Endometrium (tissue), 2 donors: ENCODE data around the gene TLE2.
"Not testable (repeated sequence)": the region's sequence is repeated elsewhere in the genome, so short reads cannot be mapped to it uniquely, and the experiment has no call there.

Source experiments
- FAIRE-seq: peaks from 2 replicates; lab custom pipeline; 2012; peaks lifted over from hg19 to GRCh38; lab: Jason Lieb, UNC
- donor health status: control.
- donor health status: control.

The TLE2 gene

DNA sequence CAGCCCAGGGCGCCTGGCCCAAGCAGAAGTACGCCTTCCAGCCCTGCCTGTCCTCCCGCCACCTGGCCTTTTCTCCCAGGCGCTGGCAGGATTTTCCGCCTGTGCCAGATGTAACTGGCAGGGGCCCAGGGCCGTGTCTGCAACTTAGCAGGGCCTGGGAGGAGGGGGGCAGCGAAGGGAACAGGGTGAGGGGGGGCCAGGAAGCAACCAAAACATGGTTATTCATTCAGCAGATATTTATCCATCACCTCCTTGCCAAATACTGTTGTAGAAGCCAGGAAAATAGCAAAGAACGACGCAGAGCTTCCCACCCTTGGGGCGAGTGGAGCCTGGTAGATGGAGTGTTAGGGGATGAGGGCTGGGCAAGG is 46.1 kb downstream of the TLE2 start:
- no peak for FAIRE-seq

DNA sequence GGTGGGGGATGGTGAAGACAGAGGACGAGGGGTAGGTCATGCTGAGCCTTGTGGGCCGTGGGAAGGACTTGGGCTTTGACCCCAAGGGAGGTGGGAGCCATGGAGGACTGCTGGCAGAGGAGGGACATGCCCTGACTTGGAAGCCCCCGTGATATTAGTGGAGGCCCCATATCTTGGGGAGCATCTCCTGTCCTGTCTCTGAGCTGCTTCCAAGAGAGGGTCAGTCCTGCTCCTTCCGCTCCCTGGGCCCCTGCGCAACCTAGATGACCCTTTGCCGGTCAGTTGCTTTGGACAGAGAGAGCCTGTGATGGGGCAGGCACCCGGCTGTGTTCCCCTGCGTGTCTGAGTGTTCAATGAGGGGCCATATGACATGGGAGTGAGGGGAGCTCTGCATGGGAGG is 46.5 kb downstream of the TLE2 start:
- FAIRE-seq, result no peak

- FAIRE-seq, result no peak
Observed at GRCh38 chr19:2981898-2982297, 47.2 kb downstream of the TLE2 start.

GRCh38 chr19:2978772-2979171 is 50.3 kb downstream of the TLE2 start:
- no peak for FAIRE-seq

- no peak for FAIRE-seq
Observed at GRCh38 chr19:2978166-2978767, 50.8 kb downstream of the TLE2 start.

- FAIRE-seq, result no peak
Observed at GRCh38 chr19:2977746-2978138, 51.3 kb downstream of the TLE2 start.

DNA sequence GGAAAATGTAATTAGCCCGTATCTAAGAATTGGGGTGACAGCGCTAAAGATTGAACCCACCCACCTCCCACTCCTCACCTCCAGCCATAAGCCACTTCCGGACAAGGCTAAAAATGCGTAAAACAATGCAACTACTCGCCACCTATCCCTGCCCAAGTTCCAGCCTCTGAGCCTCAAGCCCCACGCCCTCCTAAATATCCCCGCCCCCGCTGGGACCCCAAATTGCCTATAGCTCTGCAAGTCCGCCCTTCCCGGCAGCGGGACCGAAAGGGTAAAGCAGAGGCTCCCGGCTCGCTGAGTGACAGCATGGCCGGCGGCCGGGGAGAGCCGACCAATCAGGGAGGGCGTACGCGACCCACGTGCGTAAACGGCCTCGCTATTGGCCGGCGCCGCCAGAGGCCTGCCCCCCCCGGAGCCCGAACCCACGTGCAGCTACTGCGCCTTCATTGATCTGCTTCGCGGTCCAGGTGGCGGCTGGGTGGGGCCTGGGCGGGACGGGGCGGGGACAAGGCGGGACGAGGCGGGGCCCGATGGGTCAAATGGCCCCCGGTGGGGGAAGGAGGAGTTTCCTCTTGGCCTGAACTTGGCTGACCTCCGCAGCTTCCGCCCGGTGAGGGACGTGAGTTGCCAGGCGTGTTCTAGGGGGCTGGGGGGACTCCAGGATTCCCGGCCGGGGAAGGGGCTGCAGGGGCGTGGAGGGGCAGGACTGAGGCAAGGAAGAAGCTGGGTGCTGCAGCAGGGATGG is 51.9 kb downstream of the TLE2 start, which contains the start of gene TLE6:
TSS of gene TLE6 (plus strand) at position 564 of the 745 bp plus-strand sequence. CDS start 670 bp downstream, outside the sequence.
- FAIRE-seq, result peak; percentile 71

DNA sequence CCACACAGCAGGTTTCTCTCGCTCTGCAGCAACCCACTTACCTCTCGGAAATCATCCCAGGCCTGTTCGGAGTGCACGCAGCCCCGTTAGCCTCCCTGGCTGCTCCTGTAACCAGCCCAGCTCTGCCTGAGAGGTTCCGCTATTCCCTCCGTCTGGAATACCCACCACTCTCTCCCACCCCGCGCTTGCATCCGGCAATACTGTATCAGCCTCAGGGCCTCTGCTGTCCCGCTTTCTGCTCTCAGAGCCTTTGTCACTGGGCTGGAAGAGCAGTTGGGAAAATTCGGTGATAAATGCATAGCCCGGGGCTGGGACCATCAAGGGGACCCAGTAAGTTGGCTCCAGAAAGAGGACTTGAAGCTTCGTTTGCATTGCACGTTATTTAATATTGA is 52.5 kb downstream of the TLE2 start:
- FAIRE-seq, result no peak

DNA sequence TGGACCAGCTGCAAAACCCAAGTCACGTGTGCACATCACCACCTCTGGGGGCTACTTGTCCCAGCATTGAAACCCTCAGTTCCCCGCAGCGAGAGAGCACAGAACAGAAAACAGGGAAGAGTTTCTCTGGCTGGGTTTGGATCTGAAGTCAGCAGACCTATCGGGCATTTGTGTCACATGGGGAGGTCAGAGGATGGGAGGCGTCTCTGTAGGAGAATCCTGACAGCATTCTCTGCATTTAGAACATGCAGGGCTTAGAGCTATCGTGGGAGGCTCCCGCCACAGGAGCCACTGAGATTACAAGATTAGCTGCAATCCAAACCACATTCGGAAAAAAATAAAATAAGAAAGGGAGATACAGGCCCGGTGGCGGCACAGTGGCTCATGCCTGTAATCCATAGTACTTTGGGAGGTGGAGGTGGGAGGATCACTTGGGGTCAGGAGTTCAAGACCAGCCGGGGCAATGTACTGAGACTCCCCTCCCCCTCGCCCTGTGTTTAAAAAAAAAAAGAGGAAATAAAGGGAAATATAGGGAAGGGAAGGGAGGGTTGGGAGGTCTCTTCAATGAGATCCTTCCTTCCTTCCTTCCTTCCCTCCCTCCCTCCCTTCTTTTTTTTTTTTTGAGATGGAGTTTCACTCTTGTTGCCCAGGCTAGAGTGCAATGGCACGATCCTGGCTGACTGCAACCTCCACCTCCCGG is 54.6 kb downstream of the TLE2 start:
- FAIRE-seq, result no peak

DNA sequence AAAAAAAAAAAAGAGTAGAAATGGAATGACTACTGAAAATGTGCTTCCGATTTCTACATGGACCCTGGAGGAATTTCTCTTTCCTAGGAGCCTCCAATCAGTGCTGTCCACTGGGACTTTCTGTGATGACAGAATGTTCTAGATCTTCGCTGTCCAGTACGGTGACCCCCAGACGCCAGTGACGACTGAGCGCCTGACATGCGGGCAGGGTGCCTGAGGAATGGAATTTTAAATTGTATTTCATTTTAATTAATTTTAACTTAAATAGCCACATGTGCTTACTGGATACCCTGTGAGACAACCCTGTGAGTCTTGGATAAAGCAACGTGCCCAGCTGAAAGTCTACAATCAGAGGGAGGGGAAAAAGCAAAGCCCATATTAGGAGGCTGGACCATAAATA is 55.9 kb downstream of the TLE2 start:
- FAIRE-seq, result no peak

- no peak for FAIRE-seq
Observed at GRCh38 chr19:2970201-2970835, 58.8 kb downstream of the TLE2 start.

DNA sequence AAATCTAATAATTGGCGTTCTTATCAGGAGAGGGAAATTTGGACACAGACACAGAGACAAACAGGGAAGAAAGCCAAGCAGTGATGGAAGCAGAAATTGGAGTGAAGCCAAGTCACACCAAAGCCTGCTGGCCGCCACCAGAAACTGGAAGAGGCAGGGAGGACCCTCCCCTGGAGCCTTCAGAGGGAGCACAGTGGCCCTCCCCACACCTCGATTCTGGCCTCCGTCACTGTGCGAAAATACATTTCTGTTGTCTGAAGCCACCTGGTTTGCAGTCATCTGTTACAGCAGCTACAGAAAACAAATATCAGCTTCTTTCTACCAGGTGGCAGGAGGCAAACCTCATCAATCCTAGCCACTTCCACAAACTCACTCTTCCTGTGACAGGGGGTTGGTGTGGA is 60.0 kb downstream of the TLE2 start:
- no peak for FAIRE-seq

- no peak for FAIRE-seq
Observed at GRCh38 chr19:2967972-2968371, 61.1 kb downstream of the TLE2 start.

- FAIRE-seq, result no peak
Observed at GRCh38 chr19:2964874-2965273, 64.2 kb downstream of the TLE2 start.

DNA sequence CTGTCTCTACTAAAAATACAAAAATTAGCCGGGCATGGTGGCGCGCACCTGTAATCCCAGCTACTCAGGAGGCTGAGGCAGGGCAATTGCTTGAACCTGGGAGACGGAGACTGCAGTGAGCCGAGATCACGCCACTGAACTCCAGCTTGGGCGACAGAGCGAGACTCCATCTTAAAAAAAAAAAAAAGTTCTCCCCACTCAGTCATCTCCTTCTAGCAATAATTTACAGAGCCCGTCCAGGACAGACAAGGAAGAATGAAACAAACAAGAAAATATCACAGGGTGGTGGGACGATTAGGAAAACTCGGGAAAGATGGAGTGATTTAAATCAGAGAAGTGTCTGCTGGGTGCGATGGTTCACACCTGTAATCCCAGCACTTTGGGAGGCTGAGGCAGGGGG is 65.4 kb downstream of the TLE2 start:
- FAIRE-seq, result not testable (repeated sequence)

DNA sequence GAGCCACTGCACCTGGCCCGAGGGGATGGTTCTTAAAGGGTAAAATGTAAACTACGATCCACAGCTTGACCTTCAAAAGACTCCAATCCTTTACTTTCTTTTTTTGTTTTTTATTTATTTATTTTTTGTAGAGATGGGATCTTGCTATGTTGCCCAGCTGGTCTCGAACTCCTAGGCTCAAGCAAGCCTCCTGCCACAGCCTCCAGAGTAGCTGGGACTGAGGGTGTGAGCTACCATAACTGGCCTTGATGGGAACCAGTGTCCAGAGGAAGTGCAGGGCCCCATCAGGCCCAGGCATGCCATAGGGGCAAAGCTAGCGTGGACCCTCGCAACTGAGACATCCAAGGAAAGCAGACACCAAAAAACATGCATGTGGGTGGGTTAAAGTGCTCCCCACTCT is 66.0 kb downstream of the TLE2 start:
- FAIRE-seq, result no peak

DNA sequence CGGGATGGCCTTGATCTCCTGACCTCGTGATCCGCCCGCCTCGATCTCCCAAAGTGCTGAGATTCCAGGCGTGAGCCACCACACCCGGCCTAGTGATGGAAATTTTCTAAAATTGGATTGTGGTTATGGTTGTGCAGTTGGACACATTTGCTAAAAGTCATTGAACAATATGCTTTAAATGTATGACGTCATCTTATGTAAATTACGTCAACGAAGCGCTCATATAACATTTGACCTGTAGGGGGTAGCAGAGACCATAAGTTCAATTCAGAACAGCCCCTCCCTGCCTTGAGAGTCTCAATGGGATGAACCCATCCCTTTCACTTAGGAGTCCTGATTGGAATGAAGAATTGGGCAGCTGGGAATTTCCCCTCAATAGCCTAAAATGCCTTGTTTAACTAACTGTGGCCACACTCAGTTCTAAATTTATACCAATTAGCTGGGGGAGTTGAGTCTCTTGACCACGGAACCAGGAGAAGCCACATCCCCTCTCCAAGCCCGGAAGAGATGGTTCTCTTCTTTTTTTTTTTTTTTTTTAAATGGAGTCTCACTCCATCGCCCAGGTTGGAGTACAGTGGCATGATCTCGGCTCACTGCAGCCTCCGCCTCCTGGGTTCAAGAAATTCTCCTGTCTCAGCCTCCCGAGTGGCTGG is 66.9 kb downstream of the TLE2 start:
- FAIRE-seq, result peak; percentile 61

DNA sequence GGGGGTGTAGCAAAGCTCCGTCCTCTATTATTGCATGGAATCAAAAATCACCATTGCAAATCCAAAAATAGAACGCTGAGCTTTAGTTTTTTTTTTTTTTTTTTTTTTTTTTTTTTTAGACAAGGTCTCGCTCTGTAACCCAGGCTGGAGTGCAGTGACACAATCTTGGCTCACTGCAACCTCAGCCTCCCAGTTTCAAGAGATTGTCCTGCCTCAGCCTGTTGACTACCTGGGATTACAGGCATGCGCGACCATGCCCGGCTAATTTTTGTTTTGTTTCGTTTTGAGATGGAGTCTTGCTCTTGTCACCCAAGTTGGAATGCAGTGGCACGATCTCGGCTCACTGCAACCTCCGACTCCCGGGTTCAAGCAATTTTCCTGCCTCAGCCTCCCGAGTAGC is 69.0 kb downstream of the TLE2 start:
- FAIRE-seq, result no peak

- FAIRE-seq, result no peak
Observed at GRCh38 chr19:2957160-2957559, 71.9 kb downstream of the TLE2 start.

DNA sequence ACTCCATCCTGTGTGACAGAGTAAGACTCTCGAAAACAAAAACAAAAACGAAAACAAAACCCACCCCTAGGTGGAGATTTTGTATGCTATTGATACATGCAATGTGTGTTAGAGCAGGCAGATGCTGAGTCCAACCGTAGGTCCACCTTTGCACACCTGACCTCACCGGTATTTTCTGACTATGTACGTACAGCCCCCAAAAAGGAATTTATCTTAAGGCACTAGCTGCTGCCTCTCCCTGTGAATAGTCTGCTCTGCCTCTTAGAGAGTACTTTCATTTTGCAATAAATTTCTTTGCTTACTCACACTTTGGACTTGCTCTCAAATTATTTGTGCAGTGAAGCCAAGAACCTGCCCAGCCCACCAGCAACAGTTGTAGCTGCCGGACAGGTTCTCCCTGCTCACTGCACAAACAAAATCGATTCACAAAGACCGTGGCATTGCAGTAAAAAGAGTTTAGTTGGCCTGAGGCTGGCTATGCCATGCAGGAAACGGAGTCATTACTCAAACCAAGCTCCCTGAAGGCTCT is 76.1 kb downstream of the TLE2 start:
- FAIRE-seq, result no peak

DNA sequence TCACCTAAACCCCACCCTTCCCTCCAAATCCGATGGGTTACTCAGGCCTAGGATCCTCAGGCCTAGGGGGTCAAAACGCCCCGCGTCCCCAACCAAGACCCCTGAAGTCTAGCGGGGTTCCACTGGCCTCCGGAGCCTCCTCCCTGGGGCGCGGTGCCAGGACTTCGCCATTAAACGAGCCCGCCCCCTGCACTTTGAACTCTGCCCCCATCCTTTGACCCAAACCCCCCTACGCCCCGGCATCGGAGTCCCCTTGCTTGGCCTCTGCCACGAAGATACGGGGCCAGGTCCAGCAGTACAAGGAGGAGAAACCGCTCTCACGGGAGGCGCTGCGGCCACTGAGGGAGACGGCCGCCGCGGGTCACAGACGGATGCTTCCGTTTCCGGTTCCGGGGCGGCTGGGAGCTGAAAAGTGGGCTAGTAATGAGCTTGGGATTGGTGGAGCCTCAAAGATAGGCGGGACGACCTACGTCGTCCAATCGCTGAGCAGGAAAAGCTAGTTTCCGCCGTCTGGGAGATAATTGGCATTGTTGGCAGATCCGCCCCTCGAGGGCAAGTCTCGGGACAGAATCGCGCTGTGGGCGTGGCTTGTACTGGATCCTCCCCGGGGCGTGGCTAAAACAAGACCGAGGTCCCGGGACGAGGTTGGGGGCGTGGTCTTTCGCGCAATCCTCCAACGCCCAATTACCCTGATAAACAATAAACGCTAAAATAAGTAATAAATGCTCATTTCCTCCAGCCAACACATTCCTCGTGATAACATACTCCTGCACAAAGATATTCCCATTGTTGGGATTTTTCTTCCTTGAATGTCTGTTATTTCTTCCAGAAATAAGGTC is 78.6 kb downstream of the TLE2 start:
- peak; percentile 99 for FAIRE-seq
